NAMALWA (cell line): Measurements from ENCODE around the gene RBM7.

Experiments
- DNase-seq: peaks from one replicate; pipeline ENCODE4 v3.0.0-alpha.2; 2015; ENCODE audit warnings: low spot score

RBM7 gene

GRCh38 chr11:114448749-114449482 lies 48.5 kb downstream of the RBM7 start:
- DNase-seq = no peak

GRCh38 chr11:114449845-114450244 lies 49.4 kb downstream of the RBM7 start:
- no peak for DNase-seq

GRCh38 chr11:114452399-114452798 lies 51.9 kb downstream of the RBM7 start:
- no peak for DNase-seq
